HG03175 (cell line): ENCODE results near the gene PIK3CG.
"Not testable (repeated sequence)": the region's sequence is repeated elsewhere in the genome, so short reads cannot be mapped to it uniquely, and the experiment has no call there.

Source experiments
- ATAC-seq: cut with Tn5 transposase; IDR thresholded peaks from one replicate; pipeline ENCODE4 v1.9.1; 2021; ENCODE audit warnings: mild to moderate bottlenecking, moderate library complexity; ENCODE audit not compliant: unreplicated experiment

Gene PIK3CG

GRCh38 chr7:106929616-106930015, 64.5 kb downstream of the PIK3CG start:
- not testable (repeated sequence) for ATAC-seq

- ATAC-seq: no peak
Measured at GRCh38 chr7:106936236-106936635, 71.2 kb downstream of the PIK3CG start.

GRCh38 chr7:106938122-106938521, 73.0 kb downstream of the PIK3CG start:
- ATAC-seq: not testable (repeated sequence)

- no peak for ATAC-seq
Measured at GRCh38 chr7:106938803-106939202, 73.7 kb downstream of the PIK3CG start.

- no peak for ATAC-seq
Measured at GRCh38 chr7:106944035-106944665, 79.1 kb downstream of the PIK3CG start.

GRCh38 chr7:106947244-106947728, 82.2 kb downstream of the PIK3CG start:
- ATAC-seq: no peak

- ATAC-seq: no peak
Measured at GRCh38 chr7:106952001-106952657, 87.0 kb downstream of the PIK3CG start.

GRCh38 chr7:106952658-106953231, 87.7 kb downstream of the PIK3CG start:
- ATAC-seq: no peak

- ATAC-seq: no peak
Measured at GRCh38 chr7:106954840-106955239, 89.8 kb downstream of the PIK3CG start.

- not testable (repeated sequence) for ATAC-seq
Measured at GRCh38 chr7:106955857-106956256, 90.8 kb downstream of the PIK3CG start.
